SK-N-MC (cell line): ENCODE results near the gene LDAF1.
A peak's percentile ranks its signal among the peaks of the same experiment; 100 is the strongest.
"Not testable (repeated sequence)": the region's sequence is repeated elsewhere in the genome, so short reads cannot be mapped to it uniquely, and the experiment has no call there.

Experiments used
- DNase-seq: peaks from one replicate; pipeline ENCODE4 v3.0.0-alpha.2; 2011; ENCODE audit warnings: low read depth, low spot score
- H3K27ac ChIP-seq: fragments of 200-600 bp; sonication (generic); 2 replicates; pipeline ENCODE4 v1.5.1; 2016; ENCODE audit warnings: mixed run types
- H3K36me3 ChIP-seq: fragments of 200-600 bp; sonication (generic); 2 replicates; pipeline ENCODE4 v1.6.1; 2017; ENCODE audit warnings: antibody characterized with exemption, low read length, mixed read lengths; ENCODE audit not compliant: insufficient read depth
- H3K4me3 ChIP-seq: fragments of 200-600 bp; sonication (generic); 2 replicates; pipeline ENCODE4 v1.5.1; 2016
- H3K9ac ChIP-seq: fragments of 200-600 bp; sonication (generic); 2 replicates; pipeline ENCODE4 v1.8.0; 2017; ENCODE audit warnings: mixed run types, mixed read lengths; ENCODE audit not compliant: insufficient read length
- H3K9me3 ChIP-seq: fragments of 200-600 bp; sonication (generic); 2 replicates; pipeline ENCODE4 v1.6.1; 2017; ENCODE audit warnings: low read depth, mild to moderate bottlenecking, antibody characterized with exemption, low read length, moderate library complexity, mixed read lengths
- EZH2 ChIP-seq: fragments of 200-600 bp; sonication (generic); IDR thresholded peaks from one replicate; pipeline ENCODE4 v1.6.1; 2017; ENCODE audit warnings: antibody characterized with exemption
- FOXP2 ChIP-seq: optimal IDR thresholded peaks from 2 replicates; pipeline ENCODE3; 2011; ENCODE audit warnings: mild to moderate bottlenecking, moderate library complexity; ENCODE audit not compliant: insufficient read depth; ENCODE audit errors: extremely low read length, control extremely low read depth
- POLR2AphosphoS5 ChIP-seq: IDR thresholded peaks from 2 replicates; pipeline ENCODE4 v1.6.1; 2012; ENCODE audit warnings: mild to moderate bottlenecking, low read depth, low read length, borderline replicate concordance

Gene LDAF1

GRCh38 chr16:21184834-21185233 lies 26.4 kb downstream of the LDAF1 start:
- TF ChIP-seq EZH2 (no peak), FOXP2 (no peak), POLR2AphosphoS5 (no peak)
- Histone ChIP-seq H3K4me3 (no peak overlapping the region), H3K9me3 (no peaks in the 10 kb centered on the region), H3K9ac (no peak overlapping the region), H3K27ac (no peak overlapping the region), H3K36me3 (no peaks in the 10 kb centered on the region)
- no peak for DNase-seq

GRCh38 chr16:21185659-21186325 lies 27.3 kb downstream of the LDAF1 start:
- no peak overlapping the region for H3K4me3 ChIP-seq
- H3K27ac ChIP-seq, result no peak overlapping the region
- DNase-seq, result no peak
- no peaks in the 10 kb centered on the region for H3K9me3 ChIP-seq
- H3K9ac ChIP-seq, result no peak overlapping the region
- no peak for TF ChIP-seq EZH2
- no peak for TF ChIP-seq POLR2AphosphoS5
- no peak for TF ChIP-seq FOXP2
- H3K36me3 ChIP-seq, result no peaks in the 10 kb centered on the region

GRCh38 chr16:21186326-21186691 lies 27.8 kb downstream of the LDAF1 start:
- TF ChIP-seq POLR2AphosphoS5 (no peak), EZH2 (no peak), FOXP2 (no peak)
- Histone ChIP-seq H3K4me3 (no peak overlapping the region), H3K9ac (no peak overlapping the region), H3K9me3 (no peaks in the 10 kb centered on the region), H3K27ac (no peak overlapping the region), H3K36me3 (no peaks in the 10 kb centered on the region)
- DNase-seq, result no peak

- Histone ChIP-seq H3K36me3 (no peaks in the 10 kb centered on the region), H3K4me3 (no peak overlapping the region), H3K27ac (no peak overlapping the region), H3K9me3 (no peaks in the 10 kb centered on the region), H3K9ac (no peak overlapping the region)
- TF ChIP-seq FOXP2 (no peak), EZH2 (no peak), POLR2AphosphoS5 (no peak)
- DNase-seq, result no peak
Measured at GRCh38 chr16:21189311-21189710, 30.8 kb downstream of the LDAF1 start.

GRCh38 chr16:21190013-21190412 lies 31.5 kb downstream of the LDAF1 start:
- no peak for DNase-seq
- Histone ChIP-seq H3K4me3 (no peak overlapping the region), H3K36me3 (no peaks in the 10 kb centered on the region), H3K9me3 (no peaks in the 10 kb centered on the region), H3K9ac (no peak overlapping the region), H3K27ac (no peak overlapping the region)
- TF ChIP-seq POLR2AphosphoS5 (no peak), EZH2 (no peak), FOXP2 (no peak)

- Histone ChIP-seq H3K9me3 (no peaks in the 10 kb centered on the region), H3K27ac (no peak overlapping the region), H3K36me3 (no peaks in the 10 kb centered on the region), H3K9ac (no peak overlapping the region), H3K4me3 (no peak overlapping the region)
- TF ChIP-seq POLR2AphosphoS5 (no peak), EZH2 (no peak), FOXP2 (no peak)
- peak; percentile 18 for DNase-seq
Measured at GRCh38 chr16:21190599-21190998, 32.1 kb downstream of the LDAF1 start.

GRCh38 chr16:21192991-21193390 lies 34.5 kb downstream of the LDAF1 start:
- Histone ChIP-seq H3K9ac (no peak overlapping the region), H3K27ac (no peak overlapping the region), H3K4me3 (no peak overlapping the region), H3K36me3 (no peaks in the 10 kb centered on the region), H3K9me3 (no peaks in the 10 kb centered on the region)
- no peak for DNase-seq
- TF ChIP-seq FOXP2, result no peak
- TF ChIP-seq POLR2AphosphoS5, result no peak
- no peak for TF ChIP-seq EZH2

GRCh38 chr16:21194771-21195301 lies 36.4 kb downstream of the LDAF1 start:
- H3K27ac ChIP-seq, result no peak overlapping the region
- no peaks in the 10 kb centered on the region for H3K9me3 ChIP-seq
- H3K36me3 ChIP-seq, result no peaks in the 10 kb centered on the region
- no peak for DNase-seq
- TF ChIP-seq POLR2AphosphoS5, result no peak
- no peak overlapping the region for H3K9ac ChIP-seq
- H3K4me3 ChIP-seq, result no peak overlapping the region

GRCh38 chr16:21195330-21195729 lies 36.9 kb downstream of the LDAF1 start:
- H3K9me3 ChIP-seq, H3K27ac ChIP-seq, DNase-seq, H3K4me3 ChIP-seq, H3K36me3 ChIP-seq, H3K9ac ChIP-seq: not testable (repeated sequence)

- Histone ChIP-seq H3K27ac (no peak overlapping the region), H3K9ac (no peak overlapping the region), H3K36me3 (no peaks in the 10 kb centered on the region), H3K9me3 (no peaks in the 10 kb centered on the region), H3K4me3 (no peak overlapping the region)
- no peak for TF ChIP-seq EZH2
- DNase-seq, result no peak
Measured at GRCh38 chr16:21197112-21197511, 38.6 kb downstream of the LDAF1 start.
